Gastroesophageal sphincter (tissue), 3 donors: ENCODE measurements around the gene SMIM21.

Experiments used
- CTCF ChIP-seq, 4 experiments: fragments of 200-600 bp in 2 of 4; fragments of 450-650 bp in 2 of 4; sonication (generic) in 1 of 4; IDR thresholded peaks; one replicate each; pipeline ENCODE4 v1.5.1; 2017 to 2019; ENCODE audit warnings: antibody characterized with exemption in 4 of 4, mild to moderate bottlenecking in 2 of 4, moderate library complexity in 2 of 4
- EP300 ChIP-seq: sonication (generic); formaldehyde crosslinking; IDR thresholded peaks from one replicate; pipeline ENCODE4 v1.6.1; 2017; ENCODE audit warnings: antibody characterized with exemption, mild to moderate bottlenecking
- POLR2A ChIP-seq, 2 donors: fragments of 450-650 bp; IDR thresholded peaks; one replicate each; pipeline ENCODE4 v1.6.1; 2017; ENCODE audit warnings: antibody characterized with exemption in 2 of 2, mild to moderate bottlenecking in 2 of 2, moderate library complexity in 1 of 2
- POLR2AphosphoS5 ChIP-seq: sonication (generic); formaldehyde crosslinking; IDR thresholded peaks from one replicate; pipeline ENCODE4 v1.6.1; 2017; ENCODE audit warnings: antibody characterized with exemption

DNA sequence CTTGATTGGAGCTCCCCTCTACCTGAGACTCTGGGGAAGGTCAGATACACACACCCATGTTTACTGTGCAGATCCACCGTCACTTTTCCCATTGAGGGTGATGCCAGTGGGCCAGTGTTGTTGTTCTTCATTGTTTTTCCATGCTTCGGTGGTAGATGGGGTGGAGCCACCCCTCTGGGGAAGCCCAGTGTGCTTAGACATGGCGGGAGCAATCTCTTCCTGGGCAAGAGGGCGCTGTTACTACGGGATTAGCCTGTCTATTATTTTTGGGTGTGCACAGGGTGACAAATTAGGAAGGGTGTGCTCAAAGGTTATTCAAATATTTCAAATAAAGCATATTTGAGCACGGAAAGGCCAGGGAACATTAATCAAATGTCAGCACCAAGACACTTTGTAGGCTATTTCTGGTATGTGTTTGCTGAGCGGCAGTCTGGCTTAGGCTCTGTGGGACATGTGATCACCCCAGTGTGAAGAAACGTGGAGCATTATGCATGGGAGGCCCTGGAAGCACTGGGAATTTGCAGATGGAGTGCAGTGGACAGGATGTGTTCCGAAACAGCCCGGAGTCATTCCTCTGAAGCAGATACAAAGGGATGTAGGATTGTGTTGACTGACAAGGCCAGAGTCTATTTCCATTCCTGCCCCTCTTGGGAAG is 34.8 kb upstream of the SMIM21 start:
- no peak for TF ChIP-seq CTCF (IDR thresholded peaks at IDR 0.05)
- no peak for TF ChIP-seq EP300
- TF ChIP-seq POLR2AphosphoS5 = peak; percentile 5
- TF ChIP-seq POLR2A (IDR thresholded peaks at IDR 0.05) = no peak
